HG03432 (cell line): ENCODE data around the gene DBP.

ENCODE experiments used
- ATAC-seq: cut with Tn5 transposase; IDR thresholded peaks from one replicate; pipeline ENCODE4 v1.9.1; 2021; ENCODE audit warnings: mild to moderate bottlenecking, moderate library complexity; ENCODE audit not compliant: unreplicated experiment

The DBP gene

DNA sequence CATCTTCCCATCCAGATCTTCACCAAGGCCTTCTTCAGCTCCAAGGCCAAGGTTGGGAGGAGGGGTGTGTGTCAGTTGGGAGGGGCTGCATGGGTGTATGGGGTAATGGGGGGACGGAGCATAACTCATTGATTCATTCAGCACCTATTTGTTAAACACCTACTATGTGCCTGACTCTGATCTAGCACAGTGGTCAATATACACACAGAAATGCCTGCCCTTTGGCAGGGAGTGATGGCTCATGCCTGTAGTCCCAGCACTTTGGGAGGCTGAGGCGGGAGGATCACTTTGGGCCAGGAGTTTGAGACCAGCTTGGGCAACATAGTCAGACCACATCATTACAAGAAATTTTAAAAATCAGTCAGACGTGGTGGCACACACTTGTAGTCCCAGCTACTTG lies 49.8 kb downstream of the DBP start:
- ATAC-seq = no peak

DNA sequence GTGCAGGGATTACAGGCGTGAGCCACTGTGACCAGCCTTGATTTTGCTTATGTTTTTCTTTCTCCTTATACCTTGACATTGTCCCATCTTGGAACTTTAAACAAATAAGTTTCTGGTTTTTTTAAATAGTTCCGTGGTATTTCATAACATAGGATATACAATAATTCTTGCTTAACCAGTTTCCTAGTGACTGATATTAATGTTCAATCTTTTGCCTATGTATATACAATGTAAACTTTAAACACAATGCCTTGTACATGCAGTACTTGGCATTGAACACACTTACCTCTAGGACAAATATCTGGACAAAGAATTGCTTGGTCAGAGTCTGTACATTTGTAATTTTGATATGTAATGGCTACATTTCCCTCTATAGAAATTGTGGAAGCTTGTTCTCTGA lies 55.0 kb downstream of the DBP start:
- ATAC-seq = no peak
